ENCODE measurements around the gene DDX10.

- TF ChIP-seq EZH2 (IDR thresholded peaks at IDR 0.05; ENCODE audit: low read depth, low read length, severe bottlenecking) (no peak), CTCF (IDR thresholded peaks at IDR 0.05; ENCODE audit: control extremely low read depth in 1 of 3, insufficient read depth in 1 of 3, low read depth in 1 of 3, low read length in 3 of 3) (no peak), RAD21 (IDR thresholded peaks at IDR 0.05 in 1 of 2, conservative IDR thresholded peaks at IDR 0.05 in 1 of 2; ENCODE audit: low read depth in 2 of 2, low read length in 2 of 2) (no peak), GABPA (IDR thresholded peaks at IDR 0.05; ENCODE audit: borderline replicate concordance, insufficient read depth, low read length) (no peak), ATF2 (IDR thresholded peaks at IDR 0.05; ENCODE audit: low read length) (no peak), SIRT6 (IDR thresholded peaks at IDR 0.05; ENCODE audit: low read length) (no peak), RBBP5 (IDR thresholded peaks at IDR 0.05; ENCODE audit: borderline replicate concordance, low read depth, low read length) (no peak), POLR2A (IDR thresholded peaks at IDR 0.05; ENCODE audit: control extremely low read depth in 1 of 2, low read depth in 2 of 2, low read length in 2 of 2) (no peak)
Observed at GRCh38 chr11:108628812-108629211, 36.1 kb upstream of the DDX10 start.

All from H1 (cell line).